ENCODE measurements around the gene ANXA8L1.

DNA sequence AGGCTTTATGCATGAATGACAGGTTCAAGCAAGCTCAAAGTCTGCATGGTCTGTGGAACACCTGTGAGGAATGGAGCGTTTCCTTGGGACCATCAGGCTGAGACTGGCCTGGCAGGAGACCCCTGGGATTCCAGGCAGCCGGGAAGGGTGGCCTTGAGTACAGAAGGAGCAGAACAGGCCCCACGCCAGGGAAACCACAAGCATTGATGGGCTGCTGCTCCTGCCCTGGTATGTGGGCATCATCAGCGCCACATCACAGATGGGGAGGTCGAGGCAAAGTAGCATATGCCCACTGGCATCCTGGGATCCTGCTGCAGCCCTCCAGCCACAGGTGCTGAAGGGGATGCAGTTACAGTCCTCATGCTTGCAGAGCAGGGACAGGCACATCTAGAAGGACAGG is 47.9 kb upstream of the ANXA8L1 start:
- TF ChIP-seq, protein P1, sequence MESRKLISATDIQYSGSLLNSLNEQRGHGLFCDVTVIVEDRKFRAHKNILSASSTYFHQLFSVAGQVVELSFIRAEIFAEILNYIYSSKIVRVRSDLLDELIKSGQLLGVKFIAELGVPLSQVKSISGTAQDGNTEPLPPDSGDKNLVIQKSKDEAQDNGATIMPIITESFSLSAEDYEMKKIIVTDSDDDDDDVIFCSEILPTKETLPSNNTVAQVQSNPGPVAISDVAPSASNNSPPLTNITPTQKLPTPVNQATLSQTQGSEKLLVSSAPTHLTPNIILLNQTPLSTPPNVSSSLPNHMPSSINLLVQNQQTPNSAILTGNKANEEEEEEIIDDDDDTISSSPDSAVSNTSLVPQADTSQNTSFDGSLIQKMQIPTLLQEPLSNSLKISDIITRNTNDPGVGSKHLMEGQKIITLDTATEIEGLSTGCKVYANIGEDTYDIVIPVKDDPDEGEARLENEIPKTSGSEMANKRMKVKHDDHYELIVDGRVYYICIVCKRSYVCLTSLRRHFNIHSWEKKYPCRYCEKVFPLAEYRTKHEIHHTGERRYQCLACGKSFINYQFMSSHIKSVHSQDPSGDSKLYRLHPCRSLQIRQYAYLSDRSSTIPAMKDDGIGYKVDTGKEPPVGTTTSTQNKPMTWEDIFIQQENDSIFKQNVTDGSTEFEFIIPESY (IDR thresholded peaks at IDR 0.05; ENCODE audit: extremely low read depth, insufficient replicate concordance, low read length), result no peak
- TF ChIP-seq, protein P2, sequence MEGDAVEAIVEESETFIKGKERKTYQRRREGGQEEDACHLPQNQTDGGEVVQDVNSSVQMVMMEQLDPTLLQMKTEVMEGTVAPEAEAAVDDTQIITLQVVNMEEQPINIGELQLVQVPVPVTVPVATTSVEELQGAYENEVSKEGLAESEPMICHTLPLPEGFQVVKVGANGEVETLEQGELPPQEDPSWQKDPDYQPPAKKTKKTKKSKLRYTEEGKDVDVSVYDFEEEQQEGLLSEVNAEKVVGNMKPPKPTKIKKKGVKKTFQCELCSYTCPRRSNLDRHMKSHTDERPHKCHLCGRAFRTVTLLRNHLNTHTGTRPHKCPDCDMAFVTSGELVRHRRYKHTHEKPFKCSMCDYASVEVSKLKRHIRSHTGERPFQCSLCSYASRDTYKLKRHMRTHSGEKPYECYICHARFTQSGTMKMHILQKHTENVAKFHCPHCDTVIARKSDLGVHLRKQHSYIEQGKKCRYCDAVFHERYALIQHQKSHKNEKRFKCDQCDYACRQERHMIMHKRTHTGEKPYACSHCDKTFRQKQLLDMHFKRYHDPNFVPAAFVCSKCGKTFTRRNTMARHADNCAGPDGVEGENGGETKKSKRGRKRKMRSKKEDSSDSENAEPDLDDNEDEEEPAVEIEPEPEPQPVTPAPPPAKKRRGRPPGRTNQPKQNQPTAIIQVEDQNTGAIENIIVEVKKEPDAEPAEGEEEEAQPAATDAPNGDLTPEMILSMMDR (IDR thresholded peaks at IDR 0.05 in 2 of 3, conservative IDR thresholded peaks at IDR 0.05 in 1 of 3; ENCODE audit: borderline replicate concordance in 1 of 3, insufficient read depth in 1 of 3, low read depth in 2 of 3, low read length in 2 of 3), result no peak
- TF ChIP-seq, protein P3, sequence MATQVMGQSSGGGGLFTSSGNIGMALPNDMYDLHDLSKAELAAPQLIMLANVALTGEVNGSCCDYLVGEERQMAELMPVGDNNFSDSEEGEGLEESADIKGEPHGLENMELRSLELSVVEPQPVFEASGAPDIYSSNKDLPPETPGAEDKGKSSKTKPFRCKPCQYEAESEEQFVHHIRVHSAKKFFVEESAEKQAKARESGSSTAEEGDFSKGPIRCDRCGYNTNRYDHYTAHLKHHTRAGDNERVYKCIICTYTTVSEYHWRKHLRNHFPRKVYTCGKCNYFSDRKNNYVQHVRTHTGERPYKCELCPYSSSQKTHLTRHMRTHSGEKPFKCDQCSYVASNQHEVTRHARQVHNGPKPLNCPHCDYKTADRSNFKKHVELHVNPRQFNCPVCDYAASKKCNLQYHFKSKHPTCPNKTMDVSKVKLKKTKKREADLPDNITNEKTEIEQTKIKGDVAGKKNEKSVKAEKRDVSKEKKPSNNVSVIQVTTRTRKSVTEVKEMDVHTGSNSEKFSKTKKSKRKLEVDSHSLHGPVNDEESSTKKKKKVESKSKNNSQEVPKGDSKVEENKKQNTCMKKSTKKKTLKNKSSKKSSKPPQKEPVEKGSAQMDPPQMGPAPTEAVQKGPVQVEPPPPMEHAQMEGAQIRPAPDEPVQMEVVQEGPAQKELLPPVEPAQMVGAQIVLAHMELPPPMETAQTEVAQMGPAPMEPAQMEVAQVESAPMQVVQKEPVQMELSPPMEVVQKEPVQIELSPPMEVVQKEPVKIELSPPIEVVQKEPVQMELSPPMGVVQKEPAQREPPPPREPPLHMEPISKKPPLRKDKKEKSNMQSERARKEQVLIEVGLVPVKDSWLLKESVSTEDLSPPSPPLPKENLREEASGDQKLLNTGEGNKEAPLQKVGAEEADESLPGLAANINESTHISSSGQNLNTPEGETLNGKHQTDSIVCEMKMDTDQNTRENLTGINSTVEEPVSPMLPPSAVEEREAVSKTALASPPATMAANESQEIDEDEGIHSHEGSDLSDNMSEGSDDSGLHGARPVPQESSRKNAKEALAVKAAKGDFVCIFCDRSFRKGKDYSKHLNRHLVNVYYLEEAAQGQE (IDR thresholded peaks at IDR 0.05; ENCODE audit: low read depth), result no peak
- TF ChIP-seq POLR2AphosphoS5 (IDR thresholded peaks at IDR 0.05; ENCODE audit: low read depth, low read length), result no peak
- TF ChIP-seq POLR2A (IDR thresholded peaks at IDR 0.05; ENCODE audit: borderline replicate concordance, extremely low read depth, insufficient read depth, insufficient read length), result no peak
- no peak for TF ChIP-seq CEBPB (IDR thresholded peaks at IDR 0.05; ENCODE audit: low read depth)
